GM18909 (cell line): Measurements from ENCODE around the gene IQSEC1.

Source experiments
- ATAC-seq: cut with Tn5 transposase; IDR thresholded peaks from one replicate; pipeline ENCODE4 v1.9.1; 2021; ENCODE audit warnings: mild to moderate bottlenecking; ENCODE audit not compliant: unreplicated experiment, poor library complexity

The IQSEC1 gene

GRCh38 chr3:13108861-13109260 lies 35.6 kb upstream of the IQSEC1 start:
- no peak for ATAC-seq

GRCh38 chr3:13107661-13108060 lies 34.4 kb upstream of the IQSEC1 start:
- ATAC-seq, result no peak

GRCh38 chr3:13106308-13107001 lies 33.2 kb upstream of the IQSEC1 start:
- no peak for ATAC-seq

- no peak for ATAC-seq
Observed at GRCh38 chr3:13105896-13106250, 32.6 kb upstream of the IQSEC1 start.

- ATAC-seq, result no peak
Observed at GRCh38 chr3:13105181-13105895, 32.1 kb upstream of the IQSEC1 start.

- ATAC-seq, result no peak
Observed at GRCh38 chr3:13104511-13104910, 31.3 kb upstream of the IQSEC1 start.

- ATAC-seq, result no peak
Observed at GRCh38 chr3:13103416-13104058, 30.3 kb upstream of the IQSEC1 start.

- ATAC-seq, result no peak
Observed at GRCh38 chr3:13102386-13103345, 29.4 kb upstream of the IQSEC1 start.

GRCh38 chr3:13099707-13100106 lies 26.5 kb upstream of the IQSEC1 start:
- no peak for ATAC-seq

GRCh38 chr3:13098192-13098988 lies 25.2 kb upstream of the IQSEC1 start:
- no peak for ATAC-seq

- no peak for ATAC-seq
Observed at GRCh38 chr3:13096356-13096755, 23.1 kb upstream of the IQSEC1 start.

- ATAC-seq, result no peak
Observed at GRCh38 chr3:13095408-13095937, 22.2 kb upstream of the IQSEC1 start.

- no peak for ATAC-seq
Observed at GRCh38 chr3:13093687-13094086, 20.5 kb upstream of the IQSEC1 start.

- ATAC-seq, result no peak
Observed at GRCh38 chr3:13092621-13093617, 19.7 kb upstream of the IQSEC1 start.

- ATAC-seq, result peak; percentile 54
Observed at GRCh38 chr3:13091898-13092611, 18.8 kb upstream of the IQSEC1 start.

- peak; percentile 61 for ATAC-seq
Observed at GRCh38 chr3:13088028-13089006, 15.1 kb upstream of the IQSEC1 start.
